ENCODE measurements around the gene PCDHA4. TPM values are rescaled to one million over a fixed set of nuclear protein-coding genes. Genes with fewer than 3 reads are reported as not detected.

The PCDHA4 gene
- total and polyA plus RNA-seq, 2 of the 8 experiments (the other 6 are each of a cell fraction or from before 2014, with no cell fraction given) = 3.7 to 5.7 TPM

DNA sequence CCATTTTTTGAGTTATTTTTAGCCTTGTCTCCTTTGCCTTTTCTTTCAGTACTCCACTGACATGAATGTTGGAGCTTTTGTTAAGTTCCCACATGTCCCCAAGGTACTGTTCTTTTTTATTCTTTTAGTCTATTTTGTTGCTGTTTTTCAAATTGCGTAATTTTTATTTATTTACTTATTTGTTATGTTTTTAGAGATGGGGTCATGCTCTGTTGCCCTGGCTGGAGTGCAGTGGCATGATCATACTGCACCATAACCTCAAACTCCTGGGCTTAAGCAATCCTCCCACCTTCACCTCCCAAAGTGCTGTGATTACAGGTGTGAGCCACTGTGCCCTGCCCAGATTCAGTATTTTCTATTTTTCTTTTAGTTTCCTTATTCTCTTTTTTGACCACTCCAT lies 26.4 kb upstream of the PCDHA4 start:
- Histone ChIP-seq H3K4me1 (replicated peaks in 1 of 4; ENCODE audit: control insufficient read depth in 3 of 4, insufficient read depth in 4 of 4, low read length in 3 of 4) (no peaks in the 10 kb centered on the region), H3K4me2 (ENCODE audit: insufficient read depth in 1 of 2, low read depth in 2 of 2, low read length in 2 of 2) (no peak overlapping the region), H4K8ac (ENCODE audit: extremely low read depth, insufficient read depth, low read length) (no peak overlapping the region), H3K27me3 (replicated peaks in 1 of 4; ENCODE audit: control insufficient read depth in 3 of 4, extremely low read depth in 1 of 4, insufficient read depth in 3 of 4, low read length in 3 of 4) (no peaks in the 10 kb centered on the region), H3K9me3 (ENCODE audit: insufficient read depth in 2 of 2, low read depth in 1 of 2, low read length in 1 of 2) (peaks cover 44 to 48% of the 10 kb centered on the region in 2 experiments), H3K79me1 (ENCODE audit: low read depth, low read length) (no peaks in the 10 kb centered on the region), H2AK5ac (ENCODE audit: low read depth, low read length) (no peak overlapping the region), H3K9ac (replicated peaks in 1 of 4; ENCODE audit: extremely low read depth in 1 of 4, low read depth in 3 of 4, low read length in 3 of 4) (no peak overlapping the region), H3K56ac (replicated peaks; ENCODE audit: insufficient read length, low read depth, low read length) (no peak overlapping the region), H3K23ac (ENCODE audit: insufficient read length) (no peak overlapping the region), H2BK15ac (ENCODE audit: low read length) (no peak overlapping the region), H4K5ac (ENCODE audit: insufficient read length, low read depth, low read length) (no peak overlapping the region), H4K20me1 (replicated peaks in 1 of 2; ENCODE audit: control insufficient read depth in 1 of 2, insufficient read depth in 2 of 2, low read length in 2 of 2) (no peaks in the 10 kb centered on the region), H2AFZ (ENCODE audit: low read length) (no peak overlapping the region), H4K91ac (replicated peaks; ENCODE audit: insufficient read length, low read length) (no peak overlapping the region), H3K27ac (ENCODE audit: low read depth, low read length) (no peak overlapping the region), H2BK12ac (ENCODE audit: low read depth, low read length) (no peak overlapping the region), H3K79me2 (ENCODE audit: control insufficient read depth in 1 of 2, insufficient read depth in 2 of 2, low read length in 2 of 2) (no peaks in the 10 kb centered on the region), H3K23me2 (ENCODE audit: low read depth, low read length) (no peaks in the 10 kb centered on the region), H3K18ac (ENCODE audit: extremely low read depth, low read length) (no peak overlapping the region), H2BK5ac (ENCODE audit: low read depth, low read length) (no peak overlapping the region), H2BK20ac (ENCODE audit: low read length) (no peak overlapping the region), H3K4ac (replicated peaks; ENCODE audit: insufficient read length, low read depth, low read length) (no peak overlapping the region), H3K36me3 (ENCODE audit: control insufficient read depth in 2 of 4, insufficient read depth in 4 of 4, low read length in 3 of 4) (0 out of 8 replicates have a peak, but pooled peaks cover 0 to 2% (median 0%) of the 10 kb centered on the region in 4 experiments), H3K14ac (ENCODE audit: insufficient read length) (no peak overlapping the region), H3K4me3 (ENCODE audit: extremely low read depth in 1 of 4, insufficient read depth in 2 of 4, low read depth in 3 of 4, low read length in 4 of 4) (no peak overlapping the region), H2BK120ac (replicated peaks; ENCODE audit: low read depth, low read length) (no peak overlapping the region)
- ChIA-PET POLR2A (ENCODE audit: partially characterized antibody) (no interaction called here), CTCF (ENCODE audit: partially characterized antibody) (interaction anchor here (1.1 to 1.2 kb wide), 2 partner anchors 14 to 89 kb away, joined by 4 read pairs; partner anchors contain the start of genes PCDHA11 and PCDHA2)
- TF ChIP-seq RXRA (IDR thresholded peaks at IDR 0.05; ENCODE audit: insufficient read depth, low read depth, low read length) = no peak
- TF ChIP-seq, protein P1, sequence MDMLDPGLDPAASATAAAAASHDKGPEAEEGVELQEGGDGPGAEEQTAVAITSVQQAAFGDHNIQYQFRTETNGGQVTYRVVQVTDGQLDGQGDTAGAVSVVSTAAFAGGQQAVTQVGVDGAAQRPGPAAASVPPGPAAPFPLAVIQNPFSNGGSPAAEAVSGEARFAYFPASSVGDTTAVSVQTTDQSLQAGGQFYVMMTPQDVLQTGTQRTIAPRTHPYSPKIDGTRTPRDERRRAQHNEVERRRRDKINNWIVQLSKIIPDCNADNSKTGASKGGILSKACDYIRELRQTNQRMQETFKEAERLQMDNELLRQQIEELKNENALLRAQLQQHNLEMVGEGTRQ (IDR thresholded peaks at IDR 0.05; ENCODE audit: low read length) = no peak
- no peak for TF ChIP-seq NRF1 (IDR thresholded peaks at IDR 0.05; ENCODE audit: low read depth, low read length)
- TF ChIP-seq BCL11A (IDR thresholded peaks at IDR 0.05; ENCODE audit: low read depth in 2 of 2, low read length in 2 of 2) = no peak
- FAIRE-seq (no peak), DNase-seq (ENCODE audit: low read depth in 1 of 2, low spot score in 2 of 2) (no peak)
- WGBS, 2 experiments (ENCODE audit: extremely low coverage in 1 of 2, insufficient coverage in 1 of 2, insufficient read length in 1 of 2, insufficient replicate concordance in 2 of 2, low coverage in 1 of 2, low lambda C conversion rate in 2 of 2, missing lambda C conversion rate in 1 of 2) = 97% methylated on average over 1 of the region's 1 CpG; no CpG with 5 or more reads in 1 of the 2 experiments
